HT1080 (cell line): ENCODE data around the gene NCK1. TPM values are rescaled to one million over a fixed set of nuclear protein-coding genes. Genes with fewer than 3 reads are reported as not detected.
"Not testable (repeated sequence)": the region's sequence is repeated elsewhere in the genome, so short reads cannot be mapped to it uniquely, and the experiment has no call there.

Experiments used
- DNase-seq: peaks from one replicate; pipeline ENCODE4 v3.0.0-alpha.2; 2015; ENCODE audit warnings: low read depth
- total RNA-seq: library from RNA; depleted of rRNA; stranded (reverse); fragments of >200 nt; shearing (Covaris generic); gene quantifications from 2 replicates; pipeline ENCODE4 v1.2.3, GENCODE V29; 2014; rRNA removed

Gene NCK1
- total RNA-seq, 1 experiment from 2014 or later: 42.6 TPM

GRCh38 chr3:136982520-136983138 is 120.6 kb downstream of the NCK1 start:
- no peak for DNase-seq

GRCh38 chr3:136984837-136985236 is 122.8 kb downstream of the NCK1 start:
- DNase-seq: no peak

GRCh38 chr3:136987398-136987980 is 125.5 kb downstream of the NCK1 start:
- DNase-seq: not testable (repeated sequence)

GRCh38 chr3:136988651-136989050 is 126.6 kb downstream of the NCK1 start:
- DNase-seq: no peak

- no peak for DNase-seq
Measured at GRCh38 chr3:136989781-136990524, 127.9 kb downstream of the NCK1 start.

GRCh38 chr3:136990826-136991225 is 128.8 kb downstream of the NCK1 start:
- DNase-seq: no peak

GRCh38 chr3:136992115-136992514 is 130.1 kb downstream of the NCK1 start:
- no peak for DNase-seq

GRCh38 chr3:136994772-136995516 is 132.9 kb downstream of the NCK1 start:
- DNase-seq: peak; percentile 81

GRCh38 chr3:136995652-136996051 is 133.6 kb downstream of the NCK1 start:
- no peak for DNase-seq

Other genes starting within 250 kb of the NCK1 start
- gene STAG1, start 109.8 kb upstream of the NCK1 start, total RNA-seq: 34.2 and 35.9 TPM in 2 replicates
- gene SLC35G2, start 43.1 kb upstream of the NCK1 start, total RNA-seq: 38.7 and 42.3 TPM in 2 replicates
- gene IL20RB, start 95.8 kb downstream of the NCK1 start, total RNA-seq: 1.1 TPM in 2 replicates